Renal pelvis (tissue), 4 donors: Measurements from ENCODE around the gene ENPP3. TPM values are rescaled to one million over a fixed set of nuclear protein-coding genes. Genes with fewer than 3 reads are reported as not detected.

Source experiments
- DNase-seq: peaks from one replicate; pipeline ENCODE4 v3.0.0-alpha.2; 2013
- polyA plus RNA-seq, 3 donors: library from polyadenylated mRNA; unstranded; fragments of 120-200 nt; gene quantifications; one replicate each; pipeline ENCODE4 v1.2.1, GENCODE V29; 2013; ENCODE audit not compliant: insufficient read length in 3 of 3

ENPP3 gene
- polyA plus RNA-seq, 3 donors, result 5.1 to 12.8 (median 11.3) TPM

DNA sequence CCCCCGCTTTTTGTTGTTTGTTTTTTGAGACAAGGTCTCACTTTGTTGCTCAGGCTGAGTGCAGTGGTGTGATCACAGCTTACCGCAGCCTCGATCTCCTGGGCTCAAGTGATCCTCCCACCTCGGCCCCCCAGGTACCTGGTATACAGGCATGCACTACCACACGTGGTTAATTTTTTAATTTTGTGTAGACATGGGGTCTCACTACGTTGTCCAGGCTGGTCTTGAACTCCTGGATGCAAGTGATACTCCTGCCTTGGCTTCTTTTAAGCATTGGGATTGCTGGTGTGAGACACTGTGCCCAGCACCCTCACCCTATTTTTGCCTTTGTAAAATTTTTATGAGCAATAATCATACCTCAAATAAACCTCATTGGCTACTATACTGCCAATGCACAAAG is 5.5 kb downstream of the ENPP3 start:
- DNase-seq, result no peak

DNA sequence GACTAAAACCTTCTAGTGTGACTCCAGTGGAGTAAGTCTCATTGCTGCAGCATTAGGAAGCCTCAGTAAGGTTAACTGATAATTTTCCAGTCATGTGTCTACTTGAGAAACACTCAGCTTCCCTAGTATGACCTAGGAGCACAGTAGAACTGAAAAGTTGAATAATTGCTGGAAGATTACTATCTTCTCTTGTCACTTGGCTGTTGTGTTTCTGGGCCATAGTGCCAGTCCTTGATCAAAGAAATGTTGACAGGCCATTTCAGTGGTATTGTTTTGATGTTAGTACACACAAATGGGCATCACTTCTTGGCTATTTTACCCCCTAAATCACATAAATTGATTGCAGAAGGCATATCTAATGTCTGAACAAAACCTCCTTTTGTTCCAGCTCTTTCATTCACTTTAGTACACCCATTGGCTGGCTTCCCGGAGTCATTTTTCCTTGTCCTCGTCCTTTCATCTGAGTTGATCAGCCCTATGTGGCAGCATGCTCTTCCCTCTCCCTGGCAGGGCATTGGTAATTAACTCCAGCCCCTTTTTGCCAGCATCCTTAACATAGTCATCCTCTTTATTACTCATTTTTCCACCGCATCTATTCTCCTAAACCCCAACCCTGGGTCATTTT is 6.0 kb downstream of the ENPP3 start:
- DNase-seq, result no peak

DNA sequence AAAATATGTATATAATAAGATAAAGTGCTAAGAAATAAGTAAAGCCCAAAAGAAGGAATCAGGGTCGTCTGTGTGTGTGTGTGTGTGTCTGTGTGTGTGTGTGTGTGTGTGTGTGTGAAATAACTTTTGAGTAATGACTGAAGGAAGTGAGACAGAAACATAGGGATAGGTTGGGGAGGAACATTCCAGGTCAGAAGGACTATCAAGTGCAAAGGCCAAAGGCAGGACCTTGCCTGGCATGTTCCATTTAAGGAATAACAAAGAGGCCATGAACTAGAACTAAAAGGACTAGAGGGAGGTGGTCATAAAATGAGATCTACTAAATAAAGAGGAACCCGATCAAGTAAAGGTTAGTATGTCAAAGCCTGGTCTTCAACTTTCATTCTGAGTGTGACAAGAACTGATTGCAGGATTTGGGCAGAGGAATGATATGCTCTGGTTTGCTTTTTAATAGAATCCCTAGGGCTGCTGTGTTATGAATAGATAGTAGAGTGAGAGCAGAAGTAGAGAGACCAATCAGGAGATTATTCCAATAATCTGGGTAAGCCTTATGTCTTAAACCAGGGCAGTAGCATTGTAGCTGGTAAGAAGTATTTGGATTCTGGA is 6.9 kb downstream of the ENPP3 start:
- DNase-seq, result no peak

DNA sequence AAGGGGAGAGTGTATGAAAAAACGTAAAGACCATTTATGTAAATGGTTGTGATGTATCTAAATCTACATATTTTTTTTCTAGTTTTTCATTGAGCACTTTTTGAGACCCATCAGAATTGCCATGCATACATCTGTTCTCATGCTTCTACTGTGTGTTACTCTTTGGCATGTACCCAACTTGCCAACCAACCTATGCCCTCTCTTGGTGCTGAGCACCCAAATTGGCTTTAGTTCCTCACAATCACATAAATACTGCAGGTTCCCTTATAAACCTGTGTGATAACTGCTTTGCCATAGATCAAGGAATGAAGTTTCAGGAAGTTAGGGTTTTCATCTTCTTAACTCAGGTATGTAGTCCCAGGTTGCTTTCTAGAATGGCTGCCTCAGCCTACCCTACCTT is 7.8 kb downstream of the ENPP3 start:
- DNase-seq, result no peak

DNA sequence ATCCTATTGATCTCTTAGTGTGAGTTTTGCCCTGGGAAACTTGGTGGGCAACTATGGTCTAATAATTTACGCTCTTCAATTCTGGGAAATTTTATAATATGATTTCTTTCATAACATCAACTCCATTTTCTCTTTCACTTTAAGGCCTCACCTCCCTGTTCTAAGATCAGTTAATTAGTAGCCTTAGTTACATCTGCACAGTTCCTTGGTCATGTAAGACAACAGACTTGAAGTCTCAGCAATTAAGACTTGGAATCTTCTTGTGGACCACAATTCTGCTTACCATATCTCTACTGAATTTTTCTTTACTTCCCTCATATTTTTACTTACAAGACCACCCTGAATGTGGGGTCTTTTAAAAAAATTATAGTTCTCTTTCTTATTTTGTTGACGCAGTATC is 8.7 kb downstream of the ENPP3 start:
- DNase-seq, result no peak

DNA sequence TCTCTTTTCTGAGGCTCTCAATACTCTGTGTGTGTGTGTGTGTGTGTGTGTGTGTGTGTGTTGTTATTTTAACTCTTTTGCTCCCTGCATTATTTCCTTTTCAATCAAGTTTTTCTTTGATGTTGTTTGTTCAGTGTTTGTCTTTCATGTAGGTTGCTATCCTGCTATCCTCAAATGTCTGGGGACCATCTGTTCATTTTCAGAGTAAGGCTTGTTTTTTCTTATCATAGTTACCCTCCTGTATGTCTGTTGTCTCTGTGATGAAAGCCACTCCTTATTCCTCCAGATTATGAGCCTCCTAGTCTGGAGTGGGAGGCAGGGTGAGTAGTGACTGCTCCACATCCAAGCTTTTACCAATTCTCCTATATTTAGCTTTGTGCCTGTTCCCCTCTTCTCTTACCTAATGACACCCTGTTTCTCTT is 9.2 kb downstream of the ENPP3 start:
- DNase-seq, result no peak

DNA sequence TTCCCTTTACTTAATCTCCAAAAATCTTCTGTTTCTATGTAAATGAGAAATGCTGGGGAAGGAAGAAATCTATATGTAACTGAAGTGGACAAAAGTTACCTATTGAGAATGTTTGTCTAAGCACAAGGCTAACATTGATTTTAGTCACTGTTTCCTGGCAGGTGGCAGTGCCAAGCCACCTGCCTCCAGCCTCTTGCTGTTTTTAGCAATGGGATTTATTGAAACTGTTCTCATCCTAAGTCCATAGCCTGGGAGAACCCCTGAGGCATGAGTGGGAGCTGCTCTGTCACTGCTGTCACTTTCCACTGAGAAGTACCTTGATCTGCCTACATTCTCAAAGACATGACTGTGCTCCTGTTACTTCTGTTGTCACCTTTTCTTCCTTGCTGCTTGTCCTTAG is 14.7 kb downstream of the ENPP3 start:
- no peak for DNase-seq

DNA sequence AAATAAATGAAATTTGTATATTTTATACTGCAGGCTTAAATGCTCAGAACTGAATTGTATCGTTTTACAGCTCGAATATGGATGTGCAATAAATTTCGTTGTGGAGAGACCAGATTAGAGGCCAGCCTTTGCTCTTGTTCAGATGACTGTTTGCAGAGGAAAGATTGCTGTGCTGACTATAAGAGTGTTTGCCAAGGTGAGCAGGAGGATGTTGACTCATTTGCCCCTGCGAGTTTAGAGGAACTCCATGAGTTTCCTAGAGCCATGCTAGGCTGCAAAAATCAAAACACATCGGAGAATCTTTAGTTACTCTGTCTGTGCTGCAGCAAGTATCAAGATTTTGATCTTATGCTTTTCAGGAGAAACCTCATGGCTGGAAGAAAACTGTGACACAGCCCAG is 15.4 kb downstream of the ENPP3 start:
- DNase-seq, result no peak

DNA sequence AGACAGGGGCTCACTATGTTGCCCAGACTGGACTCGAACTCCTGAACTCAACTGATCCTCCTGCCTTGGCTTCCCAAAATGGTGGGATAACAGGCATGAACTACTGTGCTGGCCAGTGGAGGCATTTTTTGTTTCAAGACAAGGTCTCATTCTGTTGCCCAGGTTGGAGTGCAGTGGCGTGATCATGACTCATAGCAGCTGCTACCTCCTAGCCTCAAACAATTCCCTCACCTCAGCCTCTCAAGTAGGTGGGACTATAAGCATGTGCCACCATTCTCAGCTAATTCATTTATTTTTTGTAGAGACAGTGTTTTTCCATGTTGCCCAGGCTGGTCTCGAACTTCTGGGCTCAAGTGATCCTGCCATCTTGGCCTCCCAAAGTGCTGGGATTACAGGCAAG is 17.2 kb downstream of the ENPP3 start:
- DNase-seq, result no peak

DNA sequence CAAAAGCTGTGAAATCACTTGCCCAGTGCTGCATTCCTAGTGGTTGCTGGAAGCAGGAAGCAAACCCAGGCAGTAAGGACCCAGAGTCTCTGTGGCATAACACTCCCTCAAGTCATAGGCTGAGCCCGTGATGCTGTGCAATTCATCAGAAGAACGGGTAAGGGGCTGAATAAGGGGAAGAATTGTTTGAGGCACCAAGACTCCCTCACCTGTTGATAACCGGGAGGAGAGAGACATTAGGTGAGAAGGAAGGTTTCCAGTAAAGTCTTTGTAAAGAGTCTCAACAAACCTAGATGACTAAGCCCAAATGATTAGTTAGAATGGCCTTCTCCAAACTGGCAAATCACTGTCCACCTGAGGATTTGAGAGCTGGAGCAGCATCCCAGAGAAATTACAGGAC is 18.3 kb downstream of the ENPP3 start:
- no peak for DNase-seq

DNA sequence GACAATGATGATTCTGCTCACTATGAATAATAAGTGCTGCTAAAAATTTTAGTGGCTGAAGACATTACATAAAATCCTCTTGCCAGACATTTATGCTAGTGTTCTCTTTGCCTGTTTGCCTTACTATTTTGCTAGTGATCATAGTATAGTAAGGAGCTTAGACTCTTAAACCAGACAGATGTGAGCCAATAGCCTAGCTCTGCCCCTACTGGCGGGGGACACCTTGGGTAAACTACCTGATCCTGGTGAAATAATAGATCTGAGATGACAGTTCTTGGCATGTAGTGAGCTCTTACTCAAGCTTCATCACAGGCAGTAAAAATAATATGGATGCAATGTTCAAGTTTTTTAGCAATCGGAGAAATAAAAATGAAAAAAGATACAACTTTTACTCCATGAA is 18.8 kb downstream of the ENPP3 start:
- DNase-seq, result no peak

DNA sequence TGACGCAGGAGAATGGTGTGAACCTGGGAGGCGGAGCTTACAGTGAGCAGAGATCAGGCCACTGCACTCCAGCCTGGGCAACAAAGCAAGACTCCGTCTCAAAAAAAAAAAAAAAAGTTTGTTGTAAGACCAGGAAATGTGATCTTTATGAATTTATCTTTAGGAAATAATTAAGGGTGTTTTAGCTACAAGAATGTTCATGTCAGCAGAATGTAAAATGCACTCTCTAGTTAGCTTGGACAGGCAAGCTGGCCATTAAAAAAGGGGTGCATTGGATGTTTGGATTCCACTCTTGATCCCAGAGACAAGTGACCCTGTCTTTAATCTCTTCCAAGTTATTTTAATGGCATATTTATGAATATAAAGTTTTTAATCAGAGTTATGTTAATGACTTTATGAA is 19.6 kb downstream of the ENPP3 start:
- DNase-seq, result no peak

DNA sequence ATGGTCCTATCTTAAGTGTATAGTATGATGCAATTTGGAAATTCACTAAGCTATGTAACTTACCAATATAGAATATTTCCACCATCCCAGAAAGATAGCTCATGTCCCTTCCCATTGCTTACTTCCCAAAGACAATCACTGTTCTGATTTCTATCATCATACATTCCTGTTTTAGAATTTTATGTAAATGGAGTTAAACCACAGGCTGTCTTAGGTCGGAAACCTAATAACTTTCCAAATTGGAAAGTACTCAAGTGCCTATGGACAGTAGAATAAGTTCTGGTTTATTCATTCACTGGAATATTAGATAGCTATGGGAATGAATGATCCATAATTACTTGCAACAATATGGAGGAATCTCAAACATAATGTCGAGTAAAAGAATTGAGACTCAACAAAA is 20.1 kb downstream of the ENPP3 start:
- DNase-seq, result no peak

DNA sequence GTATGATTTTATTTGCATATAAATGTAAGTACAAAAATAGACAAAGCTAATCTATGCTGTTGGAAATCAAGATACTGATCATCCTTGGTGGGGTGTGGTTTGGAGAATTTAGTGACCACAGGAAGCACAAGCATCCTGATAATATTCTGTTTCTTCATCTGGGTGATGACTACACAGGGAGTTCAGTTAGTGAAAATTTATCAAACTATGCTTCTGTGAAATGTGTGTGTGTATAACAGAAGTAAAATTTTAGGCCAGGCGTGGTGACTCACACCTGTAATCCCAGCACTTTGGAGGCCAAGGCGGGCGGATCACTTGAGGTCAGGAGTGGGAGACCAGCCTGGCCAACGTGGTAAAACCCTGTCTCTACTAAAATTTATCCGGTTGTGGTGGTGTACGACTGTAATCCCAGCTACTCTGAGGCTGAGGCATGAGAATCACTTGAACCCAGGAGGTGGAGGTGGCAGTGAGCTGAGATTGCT is 20.6 kb downstream of the ENPP3 start:
- DNase-seq, result no peak

DNA sequence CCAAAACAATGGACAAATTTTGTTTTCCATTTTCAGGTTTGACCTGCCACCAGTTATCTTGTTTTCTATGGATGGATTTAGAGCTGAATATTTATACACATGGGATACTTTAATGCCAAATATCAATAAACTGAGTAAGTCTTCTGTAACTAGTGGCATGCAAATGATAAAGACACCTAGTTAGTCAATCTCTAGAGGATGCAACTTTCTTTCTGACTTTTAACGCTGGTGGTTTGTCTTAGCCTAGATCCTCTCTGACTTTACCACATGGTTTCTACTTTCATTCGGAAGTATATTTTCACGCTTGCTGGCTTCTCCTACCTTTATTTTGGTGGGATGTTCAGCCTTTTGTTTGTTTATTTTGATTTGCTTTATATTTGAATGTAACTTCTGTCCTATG is 21.2 kb downstream of the ENPP3 start:
- no peak for DNase-seq

DNA sequence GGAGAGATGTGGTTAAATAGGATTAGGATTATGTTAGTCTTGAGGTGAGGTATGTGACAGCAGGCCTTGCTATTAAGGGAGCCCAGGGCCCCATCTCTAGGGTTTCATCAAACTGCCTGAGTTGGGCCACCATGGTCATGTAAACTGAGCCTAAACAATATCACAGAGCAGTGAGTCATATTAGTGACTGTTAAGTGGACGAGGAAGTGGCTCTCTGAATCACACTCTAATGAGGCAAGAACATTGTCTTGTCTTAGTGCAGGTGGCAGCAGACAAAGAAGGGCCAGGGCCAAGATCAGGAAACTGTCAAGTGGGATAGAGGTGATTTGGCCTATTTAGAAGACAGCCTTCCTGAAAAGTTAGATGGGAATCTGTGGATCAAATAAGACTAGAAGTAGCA is 23.1 kb downstream of the ENPP3 start:
- no peak for DNase-seq

DNA sequence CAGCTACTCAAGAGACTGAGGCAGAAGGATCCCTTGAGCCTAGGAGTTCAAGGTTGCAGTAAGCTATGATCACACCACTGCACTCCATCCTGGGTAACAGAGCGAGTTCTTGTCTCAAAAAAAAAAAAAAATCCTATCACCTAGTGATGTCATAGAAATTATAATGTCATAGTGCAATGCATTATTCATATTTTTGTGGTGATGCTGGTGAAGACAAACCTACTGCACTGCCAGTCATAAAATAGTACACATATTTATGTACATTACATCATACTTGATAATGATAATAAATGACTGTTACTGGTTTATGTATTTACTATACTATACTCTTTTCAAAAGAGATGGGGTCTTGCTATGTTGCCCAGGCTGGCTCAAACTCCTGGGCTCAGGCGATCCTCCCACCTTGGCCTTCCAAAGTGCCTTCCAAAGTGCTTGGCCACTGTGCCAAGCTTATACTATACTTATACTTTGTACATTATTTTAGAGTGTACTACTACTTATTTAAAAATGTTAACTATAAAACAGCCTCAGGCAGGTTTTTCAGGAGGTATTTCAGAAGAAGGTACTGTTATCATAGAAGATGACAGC is 26.6 kb downstream of the ENPP3 start:
- DNase-seq, result no peak

DNA sequence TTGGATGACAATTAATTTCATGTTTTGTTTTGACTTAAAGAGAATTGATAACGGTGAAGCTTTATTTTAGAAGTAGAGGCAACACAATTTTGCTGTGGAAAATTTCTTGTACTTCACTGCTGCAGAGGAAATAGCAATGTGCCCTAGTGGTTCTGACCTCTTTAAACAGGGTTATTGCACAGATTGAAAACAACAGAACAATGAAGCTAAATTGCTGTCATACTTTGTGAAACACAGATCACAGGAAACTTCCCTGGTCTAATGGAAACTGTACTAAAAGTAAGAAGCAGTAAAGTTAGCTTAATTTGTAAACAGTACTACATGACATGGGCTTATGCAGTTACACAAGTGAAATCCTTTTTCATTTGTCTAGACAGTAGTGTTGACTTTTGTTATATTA is 32.8 kb downstream of the ENPP3 start:
- DNase-seq, result no peak

DNA sequence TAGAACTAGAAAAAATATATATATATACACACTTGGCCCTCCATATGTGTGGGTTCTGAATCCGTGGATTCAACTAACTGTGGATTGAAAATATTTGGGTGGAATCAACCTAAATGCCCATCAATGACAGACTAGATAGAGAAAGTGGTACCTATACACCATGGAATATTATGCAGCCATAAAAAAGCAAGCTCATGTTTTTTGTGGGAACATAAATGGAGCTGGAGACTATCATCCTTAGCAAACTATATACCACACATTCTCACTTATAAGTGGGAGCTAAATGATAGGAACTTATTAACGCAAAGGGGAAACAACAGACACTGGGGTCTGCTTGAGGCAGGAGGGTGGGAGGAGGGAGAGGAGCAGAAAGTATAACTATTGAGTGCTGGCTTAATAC is 36.1 kb downstream of the ENPP3 start:
- DNase-seq, result no peak

DNA sequence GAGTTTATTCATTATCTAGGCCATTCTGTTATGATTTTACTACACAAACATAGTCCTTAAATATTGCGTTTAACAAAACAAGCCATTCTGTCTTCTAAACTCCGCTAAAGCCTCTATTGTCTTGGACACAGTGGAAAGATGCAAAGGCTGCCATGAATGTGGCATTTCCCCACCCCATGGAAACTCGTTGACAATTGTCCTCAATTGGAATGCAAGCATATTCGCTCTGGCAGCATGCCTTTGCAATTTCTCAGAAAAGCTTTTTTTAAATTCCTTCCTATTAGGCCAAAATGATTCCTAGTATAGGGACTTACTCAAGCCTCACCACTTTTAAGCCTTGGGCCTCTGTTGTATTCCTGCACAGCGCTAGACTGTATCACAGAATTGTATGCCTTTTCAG is 41.3 kb downstream of the ENPP3 start:
- DNase-seq, result no peak

DNA sequence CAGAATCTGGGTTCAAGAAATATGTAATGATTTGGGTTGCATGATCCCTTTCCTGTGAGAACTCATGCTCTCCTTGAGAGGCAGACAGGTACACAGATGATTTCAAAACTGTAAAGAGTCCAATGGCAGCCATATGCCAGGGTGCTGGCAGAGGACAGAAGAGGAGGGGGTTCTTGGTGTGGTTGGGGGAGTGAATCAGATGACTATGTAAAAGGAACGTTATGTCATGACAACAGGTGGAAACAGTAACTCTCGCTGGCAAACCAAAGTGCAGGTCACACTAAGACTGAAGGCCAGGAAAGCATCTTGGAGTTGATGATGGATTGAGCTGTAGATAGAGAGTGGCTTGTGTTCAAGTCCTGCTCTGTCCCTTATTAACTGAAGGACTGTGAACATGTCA is 43.8 kb downstream of the ENPP3 start:
- no peak for DNase-seq

DNA sequence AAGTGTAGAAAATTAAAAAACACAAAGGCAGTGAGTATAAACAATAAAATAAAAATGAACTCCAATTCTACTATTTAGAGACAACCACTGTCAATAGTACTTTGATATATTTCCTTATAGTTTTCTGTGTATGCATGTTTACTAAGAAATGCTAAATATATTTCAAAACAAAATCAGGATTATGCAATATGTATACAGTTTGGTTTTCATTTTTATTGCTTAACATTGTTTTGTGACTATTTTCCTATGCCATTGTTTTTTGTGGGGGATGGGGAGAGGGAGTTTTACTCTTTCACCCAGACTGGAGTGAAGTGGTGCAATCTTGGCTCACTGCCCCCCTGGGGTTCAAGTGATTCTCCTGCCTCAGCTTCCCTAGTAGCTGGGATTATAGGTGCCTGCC is 44.5 kb downstream of the ENPP3 start:
- no peak for DNase-seq

DNA sequence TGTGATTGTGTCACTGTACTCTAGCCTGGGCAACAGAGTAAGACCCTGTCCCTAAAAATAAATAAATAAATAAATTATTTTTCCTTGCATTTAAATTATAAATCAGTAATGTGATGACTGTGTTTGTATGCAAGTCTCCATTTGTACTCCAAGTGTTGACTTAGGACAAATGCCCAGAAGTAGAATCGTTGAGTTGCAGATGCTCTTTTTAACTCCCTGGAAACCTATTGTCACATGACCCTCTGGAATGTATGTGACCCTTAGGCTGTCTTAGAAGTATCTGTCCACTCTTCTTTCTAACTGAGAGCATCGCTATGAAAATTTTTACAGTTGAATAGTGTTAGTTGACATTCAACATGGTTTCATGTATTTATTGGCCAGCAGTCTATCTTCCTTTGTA is 45.3 kb downstream of the ENPP3 start:
- no peak for DNase-seq

DNA sequence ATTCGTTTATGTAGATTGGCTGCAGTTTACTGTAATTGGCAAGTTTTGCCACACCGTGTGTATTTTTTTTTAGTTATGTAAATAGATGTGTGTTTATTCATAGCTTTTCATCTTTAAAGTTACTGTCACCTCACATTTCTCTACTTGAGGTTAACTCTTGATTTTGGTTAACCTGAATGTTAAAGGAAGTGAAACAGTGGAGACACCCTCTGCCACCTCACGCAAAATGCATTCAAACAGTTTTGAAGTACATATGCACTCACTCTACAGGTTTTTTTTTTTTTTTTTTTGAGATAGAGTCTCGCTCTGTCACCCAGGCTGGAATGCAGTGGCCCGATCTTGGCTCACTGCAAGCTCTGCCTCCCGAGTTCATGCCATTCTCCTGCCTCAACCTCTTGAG is 46.4 kb downstream of the ENPP3 start:
- no peak for DNase-seq
